Measurements from ENCODE around the gene MLEC. TPM values are rescaled to one million over a fixed set of nuclear protein-coding genes. Genes with fewer than 3 reads are reported as not detected.

The MLEC gene
- total RNA-seq, 1 donor from 2014 or later, result 149 TPM

GRCh38 chr12:120710805-120711296 lies 23.9 kb downstream of the MLEC start:
- peak; percentile 79 for DNase-seq
- Mint-ChIP-seq H3K9me3 (no peaks in the 10 kb centered on the region), H3K27me3 (no peaks in the 10 kb centered on the region), H3K27ac (peak overlapping the region; percentile 74), H3K4me1 (peaks cover 23% of the 10 kb centered on the region), H3K4me3 (peak overlapping the region; percentile 83), H3K36me3 (ENCODE audit: low read depth) (peaks cover 20% of the 10 kb centered on the region)
- intact Hi-C loops (cut with micrococcal nuclease), result loop anchor here (1.0 to 10.0 kb wide), 5 partner anchors 14 to 264 kb away; partner anchors contain the start of genes ACADS and HNF1A

DNA sequence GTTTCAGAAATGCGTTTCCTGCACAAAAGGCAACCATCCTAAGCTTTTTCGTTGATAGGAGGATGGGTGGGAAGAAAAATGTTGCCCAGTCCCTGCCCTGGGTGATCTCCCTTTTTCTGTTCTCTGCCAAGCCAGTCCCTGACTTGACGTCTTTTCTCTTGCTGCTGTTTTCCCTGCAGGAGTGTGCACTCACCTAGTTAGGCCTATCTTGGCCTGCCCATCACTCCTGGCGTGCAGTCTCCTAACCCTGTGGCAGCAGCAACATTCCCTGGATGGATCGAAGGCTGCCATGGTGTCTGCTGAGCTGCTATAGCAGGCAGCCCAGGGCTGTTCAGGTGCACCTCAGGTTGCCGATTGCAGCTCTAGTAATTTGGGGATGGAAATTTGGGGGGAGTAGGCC lies 24.5 kb downstream of the MLEC start:
- no peaks in the 10 kb centered on the region for H3K9me3 Mint-ChIP-seq
- no peaks in the 10 kb centered on the region for H3K27me3 Mint-ChIP-seq
- intact Hi-C loops (cut with micrococcal nuclease), result loop anchor here (1.0 to 10.0 kb wide), 5 partner anchors 13 to 263 kb away; partner anchors contain the start of genes ACADS and HNF1A
- H3K27ac Mint-ChIP-seq, result peak overlapping the region; percentile 74
- peaks cover 22% of the 10 kb centered on the region for H3K36me3 Mint-ChIP-seq (ENCODE audit: low read depth)
- H3K4me1 Mint-ChIP-seq, result peaks cover 24% of the 10 kb centered on the region
- DNase-seq, result peak; percentile 62
- peak overlapping the region; percentile 83 for H3K4me3 Mint-ChIP-seq

DNA sequence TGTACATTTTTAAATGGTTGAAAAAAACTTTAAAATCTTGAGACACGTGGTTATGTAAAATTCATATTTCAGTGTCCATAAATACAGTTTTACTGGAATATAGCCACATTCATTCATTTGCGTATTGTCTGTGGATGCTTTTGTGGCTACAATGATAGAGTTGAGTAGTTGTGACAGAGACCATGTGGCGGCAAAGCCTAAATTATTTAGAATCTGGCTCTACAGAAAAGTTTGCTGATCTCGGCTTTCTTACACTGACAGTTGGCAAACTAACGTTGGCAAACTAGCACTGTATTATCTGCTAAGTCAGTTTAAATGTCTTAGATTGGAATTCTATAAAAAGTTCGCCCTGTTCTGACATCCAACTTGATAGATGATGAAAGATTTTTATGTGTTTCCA lies 25.7 kb downstream of the MLEC start:
- intact Hi-C loops (cut with micrococcal nuclease), result loop anchor here (5.0 to 10.0 kb wide), 2 partner anchors 35 to 262 kb away; partner anchors contain the start of gene HNF1A
- H3K4me1 Mint-ChIP-seq, result peaks cover 25% of the 10 kb centered on the region
- H3K9me3 Mint-ChIP-seq, result no peaks in the 10 kb centered on the region
- H3K36me3 Mint-ChIP-seq (ENCODE audit: low read depth), result peaks cover 28% of the 10 kb centered on the region
- no peaks in the 10 kb centered on the region for H3K27me3 Mint-ChIP-seq
- no peak for DNase-seq
- H3K4me3 Mint-ChIP-seq, result no peak overlapping the region
- no peak overlapping the region for H3K27ac Mint-ChIP-seq

GRCh38 chr12:120713861-120714482 lies 27.0 kb downstream of the MLEC start:
- peak overlapping the region; percentile 3 for H3K4me3 Mint-ChIP-seq
- H3K27ac Mint-ChIP-seq, result peak overlapping the region; percentile 62

DNA sequence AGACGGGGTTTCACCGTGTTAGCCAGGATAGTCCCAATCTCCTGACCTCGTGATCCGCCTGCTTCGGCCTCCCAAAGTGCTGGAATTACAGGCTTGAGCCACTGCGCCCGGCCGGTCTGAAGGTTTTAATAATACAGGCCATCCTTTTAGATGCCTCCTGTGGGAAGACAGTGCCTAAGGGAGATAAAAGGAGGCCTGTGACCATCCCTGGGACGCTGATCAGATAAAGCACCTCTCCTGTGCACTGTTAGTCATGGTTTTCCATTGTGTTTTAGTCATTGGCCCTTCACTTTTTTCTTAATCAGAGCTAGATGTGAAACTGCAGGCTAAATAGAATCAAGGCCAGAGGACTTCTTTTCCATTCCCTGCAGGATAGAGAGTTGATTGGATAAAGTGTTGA lies 31.1 kb downstream of the MLEC start:
- H3K4me1 Mint-ChIP-seq, result peaks cover 32% of the 10 kb centered on the region
- no peak overlapping the region for H3K27ac Mint-ChIP-seq
- H3K9me3 Mint-ChIP-seq, result no peaks in the 10 kb centered on the region
- intact Hi-C loops (cut with micrococcal nuclease), result loop anchor here (10.0 kb wide), 1 partner anchor 257 kb away; the partner anchor contains the start of gene HNF1A
- DNase-seq, result no peak
- H3K36me3 Mint-ChIP-seq (ENCODE audit: low read depth), result peaks cover 70% of the 10 kb centered on the region
- H3K27me3 Mint-ChIP-seq, result no peaks in the 10 kb centered on the region
- H3K4me3 Mint-ChIP-seq, result no peak overlapping the region

More at GRCh38 chr12:120713861-120714482, 27.0 kb downstream of the MLEC start:
- Mint-ChIP-seq H3K9me3 (no peaks in the 10 kb centered on the region), H3K36me3 (ENCODE audit: low read depth) (peaks cover 36% of the 10 kb centered on the region), H3K4me1 (peaks cover 34% of the 10 kb centered on the region), H3K27me3 (no peaks in the 10 kb centered on the region)
- intact Hi-C loops (cut with micrococcal nuclease), result loop anchor here (1.0 to 10.0 kb wide), 4 partner anchors 37 to 261 kb away; partner anchors contain the start of gene HNF1A
- DNase-seq, result peak; percentile 94

- peaks cover 25% of the 10 kb centered on the region for H3K4me1 Mint-ChIP-seq
- DNase-seq, result no peak
- H3K27ac Mint-ChIP-seq, result peak overlapping the region; percentile 9
- no peaks in the 10 kb centered on the region for H3K27me3 Mint-ChIP-seq
- no peak overlapping the region for H3K4me3 Mint-ChIP-seq
- intact Hi-C loops (cut with micrococcal nuclease), result loop anchor here (10.0 kb wide), 1 partner anchor 256 kb away; the partner anchor contains the start of gene HNF1A
- peaks cover 69% of the 10 kb centered on the region for H3K36me3 Mint-ChIP-seq (ENCODE audit: low read depth)
- no peaks in the 10 kb centered on the region for H3K9me3 Mint-ChIP-seq
Measured at GRCh38 chr12:120719072-120719471, 32.1 kb downstream of the MLEC start.

DNA sequence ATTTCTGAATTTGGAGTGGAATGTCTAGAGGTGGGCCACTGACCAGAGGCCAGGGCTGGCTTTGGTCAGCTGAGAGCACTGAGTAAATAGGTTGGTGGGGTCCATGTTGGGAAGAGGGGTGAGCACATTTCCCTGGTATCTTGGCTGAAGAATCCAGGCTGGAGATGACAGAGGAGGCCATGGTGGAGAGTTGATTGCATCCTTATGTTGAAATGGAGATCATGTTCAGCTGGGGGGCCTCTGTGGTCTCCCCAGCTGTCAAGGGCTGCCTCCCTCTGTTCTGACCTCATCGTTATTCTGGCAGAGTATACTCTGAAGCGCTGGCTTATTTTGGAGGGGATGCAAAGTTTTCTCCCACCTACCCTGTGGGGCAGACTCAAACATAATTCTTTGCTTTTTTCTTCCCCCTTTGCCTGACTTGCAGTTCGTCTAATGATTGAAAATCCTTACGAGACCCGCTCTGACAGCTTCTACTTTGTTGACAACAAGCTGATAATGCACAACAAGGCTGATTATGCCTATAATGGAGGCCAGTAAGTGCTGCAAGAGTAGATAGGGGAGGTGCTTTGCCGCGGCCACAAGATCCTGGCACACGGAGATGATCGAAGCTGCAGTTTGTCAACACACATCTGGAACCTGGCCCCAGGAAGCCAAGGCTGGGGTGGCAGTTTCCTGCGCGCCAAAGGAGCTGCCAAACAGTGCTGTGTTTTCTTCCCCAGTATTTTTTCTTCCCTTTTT lies 32.7 kb downstream of the MLEC start:
- H3K27ac Mint-ChIP-seq, result peak overlapping the region; percentile 9
- peaks cover 66% of the 10 kb centered on the region for H3K36me3 Mint-ChIP-seq (ENCODE audit: low read depth)
- intact Hi-C loops (cut with micrococcal nuclease), result loop anchor here (10.0 kb wide), 1 partner anchor 255 kb away; the partner anchor contains the start of gene HNF1A
- no peak for DNase-seq
- H3K9me3 Mint-ChIP-seq, result no peaks in the 10 kb centered on the region
- peaks cover 26% of the 10 kb centered on the region for H3K4me1 Mint-ChIP-seq
- no peak overlapping the region for H3K4me3 Mint-ChIP-seq
- H3K27me3 Mint-ChIP-seq, result no peaks in the 10 kb centered on the region

DNA sequence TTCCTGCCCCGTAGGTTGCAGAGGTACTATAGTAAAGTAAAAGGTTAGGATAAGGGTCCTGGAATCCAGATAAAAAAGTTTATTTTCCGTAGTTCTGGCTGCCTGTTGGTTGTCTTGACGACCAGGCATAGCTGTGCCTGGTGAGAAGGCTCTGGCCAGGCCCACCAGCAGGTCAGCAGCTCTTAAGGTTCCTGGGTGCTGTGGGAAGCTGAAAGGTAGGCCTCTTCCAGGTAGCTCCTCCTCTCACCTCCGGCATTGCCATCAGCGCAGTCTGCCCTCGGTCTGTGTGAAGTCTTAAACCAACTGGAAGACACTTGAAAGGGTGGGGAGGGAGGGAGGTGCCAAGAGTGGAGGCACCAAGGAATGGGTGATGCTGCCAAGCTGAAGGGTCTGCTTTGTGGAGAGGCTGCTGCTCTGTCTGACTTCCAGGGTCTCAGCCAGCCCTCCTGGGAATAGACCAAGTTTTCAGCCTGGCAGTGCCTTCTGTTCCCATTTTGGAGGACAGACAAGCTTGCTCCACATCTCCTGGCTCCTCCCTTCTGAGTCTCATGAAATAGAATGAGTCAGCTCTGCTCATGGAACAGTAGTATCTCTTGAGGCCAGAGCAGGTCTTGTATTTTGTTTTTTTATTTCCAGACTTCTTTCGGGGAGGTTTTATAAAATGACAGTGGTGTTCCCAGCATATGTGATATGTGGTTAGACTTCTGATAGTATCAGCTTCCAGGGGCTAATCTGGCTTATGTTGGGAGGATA lies 33.5 kb downstream of the MLEC start:
- no peak overlapping the region for H3K4me3 Mint-ChIP-seq
- intact Hi-C loops (cut with micrococcal nuclease), result no loop called here
- peaks cover 33% of the 10 kb centered on the region for H3K4me1 Mint-ChIP-seq
- no peaks in the 10 kb centered on the region for H3K9me3 Mint-ChIP-seq
- peaks cover 61% of the 10 kb centered on the region for H3K36me3 Mint-ChIP-seq (ENCODE audit: low read depth)
- no peak overlapping the region for H3K27ac Mint-ChIP-seq
- no peak for DNase-seq
- no peaks in the 10 kb centered on the region for H3K27me3 Mint-ChIP-seq

DNA sequence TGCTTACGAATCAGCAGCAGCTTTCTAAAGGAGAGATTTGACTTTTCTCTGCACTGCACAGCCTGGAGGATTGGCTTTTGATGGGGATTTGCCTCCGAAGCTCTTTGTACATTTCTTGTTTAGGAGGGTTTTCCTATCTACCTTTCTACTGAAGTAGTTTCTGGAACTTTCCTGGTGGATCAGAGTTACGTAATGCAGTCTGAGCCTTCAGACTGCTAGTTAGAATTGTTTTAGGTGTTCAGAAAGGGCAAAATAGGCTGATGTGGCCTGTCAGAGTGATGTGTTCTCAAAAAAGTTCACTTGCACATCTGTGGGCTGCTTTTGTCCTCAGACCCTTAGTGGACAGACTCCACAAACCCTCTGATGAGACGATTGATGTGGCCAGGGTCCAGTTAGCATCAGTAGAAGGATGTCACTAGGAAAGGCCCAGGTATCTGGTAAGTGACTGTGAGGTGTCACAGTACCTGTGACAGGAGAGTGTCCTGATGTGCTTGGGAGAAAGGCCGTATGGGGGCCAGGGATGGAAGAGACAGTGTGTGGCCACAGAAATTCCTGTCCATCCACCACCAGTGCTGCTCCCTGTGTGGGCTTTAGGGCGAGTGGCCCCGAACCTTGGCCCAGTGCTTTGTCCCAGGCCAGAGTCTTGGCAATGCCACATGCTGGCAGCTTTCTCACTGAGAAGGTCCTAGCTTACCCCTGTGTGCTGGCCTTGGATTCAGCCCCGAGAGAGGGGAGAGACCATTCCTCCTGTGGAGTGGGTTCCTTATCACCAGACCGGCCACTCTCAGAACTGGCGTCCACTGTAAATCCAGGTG lies 34.2 kb downstream of the MLEC start:
- Mint-ChIP-seq H3K27me3 (no peaks in the 10 kb centered on the region), H3K4me1 (peaks cover 36% of the 10 kb centered on the region), H3K9me3 (no peaks in the 10 kb centered on the region), H3K36me3 (ENCODE audit: low read depth) (peaks cover 57% of the 10 kb centered on the region), H3K4me3 (no peak overlapping the region), H3K27ac (no peak overlapping the region)
- intact Hi-C loops (cut with micrococcal nuclease), result no loop called here
- peak; percentile 53 for DNase-seq

- H3K27me3 Mint-ChIP-seq, result no peaks in the 10 kb centered on the region
- peaks cover 39% of the 10 kb centered on the region for H3K4me1 Mint-ChIP-seq
- H3K36me3 Mint-ChIP-seq (ENCODE audit: low read depth), result peaks cover 52% of the 10 kb centered on the region
- no peaks in the 10 kb centered on the region for H3K9me3 Mint-ChIP-seq
- H3K4me3 Mint-ChIP-seq, result no peak overlapping the region
- DNase-seq, result no peak
- H3K27ac Mint-ChIP-seq, result no peak overlapping the region
- intact Hi-C loops (cut with micrococcal nuclease), result no loop called here
Measured at GRCh38 chr12:120721866-120722265, 34.9 kb downstream of the MLEC start.

DNA sequence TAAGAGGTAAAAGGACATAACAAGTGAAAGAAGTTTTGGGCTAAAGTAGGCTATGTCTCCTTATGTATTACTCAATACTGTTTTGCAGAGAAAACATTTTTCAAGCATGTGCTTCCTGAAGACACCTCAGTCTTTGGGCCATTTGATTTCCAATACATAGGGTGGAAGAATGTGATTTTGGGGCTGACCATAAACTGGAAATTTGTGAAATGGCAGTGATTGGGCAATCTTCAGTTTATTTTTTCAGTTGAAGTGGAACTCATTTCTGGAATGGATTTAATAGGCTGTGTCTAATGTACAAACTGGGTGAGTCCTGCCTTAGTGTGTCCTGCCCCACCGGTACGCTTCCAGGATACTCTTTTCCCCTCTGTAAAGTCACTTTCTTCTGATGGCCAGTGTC lies 35.8 kb downstream of the MLEC start:
- H3K36me3 Mint-ChIP-seq (ENCODE audit: low read depth), result peaks cover 49% of the 10 kb centered on the region
- H3K27me3 Mint-ChIP-seq, result no peaks in the 10 kb centered on the region
- H3K4me3 Mint-ChIP-seq, result no peak overlapping the region
- intact Hi-C loops (cut with micrococcal nuclease), result no loop called here
- no peak for DNase-seq
- peaks cover 39% of the 10 kb centered on the region for H3K4me1 Mint-ChIP-seq
- H3K27ac Mint-ChIP-seq, result no peak overlapping the region
- H3K9me3 Mint-ChIP-seq, result no peaks in the 10 kb centered on the region

- H3K27me3 Mint-ChIP-seq, result no peaks in the 10 kb centered on the region
- peak overlapping the region; percentile 59 for H3K27ac Mint-ChIP-seq
- H3K9me3 Mint-ChIP-seq, result no peaks in the 10 kb centered on the region
- intact Hi-C loops (cut with micrococcal nuclease), result loop anchor here (1.0 to 5.0 kb wide), 3 partner anchors 14 to 142 kb away; partner anchors contain the start of genes POP5 and UNC119B
- H3K4me1 Mint-ChIP-seq, result peaks cover 24% of the 10 kb centered on the region
- peaks cover 41% of the 10 kb centered on the region for H3K36me3 Mint-ChIP-seq (ENCODE audit: low read depth)
- peak overlapping the region; percentile 97 for H3K4me3 Mint-ChIP-seq
- DNase-seq, result no peak
Measured at GRCh38 chr12:120724720-120725119, 37.8 kb downstream of the MLEC start.

All from activated CD4-positive, alpha-beta T cell treated with anti-CD3 and anti-CD28 coated beads, Interleukin-2, amount 10 ng/mL, durations not matched to agents 24 days and 14 days (primary cell).